ENCODE data around the gene MREG.

DNA sequence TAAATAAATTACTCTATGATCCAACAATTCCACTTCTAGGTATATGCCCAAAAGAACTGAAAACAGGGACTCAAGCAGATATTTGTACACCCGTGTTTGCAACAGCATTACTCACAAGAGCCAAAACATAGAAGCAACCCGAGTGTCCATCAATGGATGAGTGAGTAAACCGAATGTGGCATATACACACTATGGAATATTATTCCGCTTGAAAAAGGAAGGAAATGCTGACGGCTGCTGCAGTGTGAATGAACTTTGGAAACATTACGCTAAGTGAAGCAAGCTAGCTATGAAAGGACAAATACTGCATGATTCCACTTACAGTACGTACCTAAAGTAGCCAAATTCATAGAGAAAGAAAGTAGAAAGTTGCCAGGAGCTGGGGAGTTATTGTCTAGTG lies 32.2 kb downstream of the MREG start:
- TF ChIP-seq, protein P1, sequence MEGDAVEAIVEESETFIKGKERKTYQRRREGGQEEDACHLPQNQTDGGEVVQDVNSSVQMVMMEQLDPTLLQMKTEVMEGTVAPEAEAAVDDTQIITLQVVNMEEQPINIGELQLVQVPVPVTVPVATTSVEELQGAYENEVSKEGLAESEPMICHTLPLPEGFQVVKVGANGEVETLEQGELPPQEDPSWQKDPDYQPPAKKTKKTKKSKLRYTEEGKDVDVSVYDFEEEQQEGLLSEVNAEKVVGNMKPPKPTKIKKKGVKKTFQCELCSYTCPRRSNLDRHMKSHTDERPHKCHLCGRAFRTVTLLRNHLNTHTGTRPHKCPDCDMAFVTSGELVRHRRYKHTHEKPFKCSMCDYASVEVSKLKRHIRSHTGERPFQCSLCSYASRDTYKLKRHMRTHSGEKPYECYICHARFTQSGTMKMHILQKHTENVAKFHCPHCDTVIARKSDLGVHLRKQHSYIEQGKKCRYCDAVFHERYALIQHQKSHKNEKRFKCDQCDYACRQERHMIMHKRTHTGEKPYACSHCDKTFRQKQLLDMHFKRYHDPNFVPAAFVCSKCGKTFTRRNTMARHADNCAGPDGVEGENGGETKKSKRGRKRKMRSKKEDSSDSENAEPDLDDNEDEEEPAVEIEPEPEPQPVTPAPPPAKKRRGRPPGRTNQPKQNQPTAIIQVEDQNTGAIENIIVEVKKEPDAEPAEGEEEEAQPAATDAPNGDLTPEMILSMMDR (IDR thresholded peaks at IDR 0.05) = no peak
- no peak for TF ChIP-seq POLR2A (IDR thresholded peaks at IDR 0.05)
